ENCODE results near the gene FGF23.

GRCh38 chr12:4392223-4392742 lies 12.8 kb upstream of the FGF23 start:
- TF ChIP-seq HDGF (IDR thresholded peaks at IDR 0.05; ENCODE audit: borderline replicate concordance) (no peak), NFRKB (IDR thresholded peaks at IDR 0.05) (no peak), ELF4 (IDR thresholded peaks at IDR 0.05) (no peak), FOXM1 (IDR thresholded peaks at IDR 0.05; ENCODE audit: borderline replicate concordance) (no peak), SUZ12 (IDR thresholded peaks at IDR 0.05) (no peak), TARDBP (IDR thresholded peaks at IDR 0.05) (no peak), CTBP1 (IDR thresholded peaks at IDR 0.05; ENCODE audit: borderline replicate concordance) (no peak)
